Peyer's patch (tissue), 4 donors: ENCODE results near the gene ZNF785. TPM values are rescaled to one million over a fixed set of nuclear protein-coding genes. Genes with fewer than 3 reads are reported as not detected.

ENCODE experiments used
- DNase-seq, 3 donors: peaks; one replicate each; pipeline ENCODE4 v3.0.0-alpha.2; 2017 to 2019
- H3K27ac ChIP-seq, 4 donors: fragments of 200-600 bp; sonication (generic); one replicate each; pipeline ENCODE4 v1.5.1; 2016 to 2019
- H3K27me3 ChIP-seq, 2 donors: fragments of 200-600 bp; sonication (generic); one replicate each; pipeline ENCODE4 v1.5.1; 2019
- H3K36me3 ChIP-seq, 3 donors: fragments of 200-600 bp; sonication (generic); one replicate each; pipeline ENCODE4 v1.5.1; 2016 to 2019
- H3K4me1 ChIP-seq, 4 donors: fragments of 200-600 bp; sonication (generic); one replicate each; pipeline ENCODE4 v1.5.1; 2016 to 2019
- H3K4me3 ChIP-seq, 4 donors: fragments of 200-600 bp; sonication (generic); 1 replicate in 3 of 4; 2 replicates in 1 of 4; pipeline ENCODE4 v1.5.1; 2016 to 2019; ENCODE audit warnings: mild to moderate bottlenecking in 1 of 4
- H3K9me3 ChIP-seq, 4 donors: fragments of 200-600 bp; sonication (generic); one replicate each; pipeline ENCODE4 v1.5.1; 2016 to 2019; ENCODE audit warnings: mild to moderate bottlenecking in 1 of 4
- POLR2A ChIP-seq, 2 donors: fragments of 450-650 bp; IDR thresholded peaks; one replicate each; pipeline ENCODE4 v1.5.1; 2017; ENCODE audit warnings: antibody characterized with exemption in 2 of 2, mild to moderate bottlenecking in 2 of 2, moderate library complexity in 2 of 2
- total RNA-seq, 4 donors: library from RNA; depleted of rRNA; stranded (reverse); fragments of >200 nt; gene quantifications; one replicate each; pipeline ENCODE4 v1.1.0, GENCODE V29; 2016
- TF ChIP-seq, protein P1 (sequence below), 6 experiments: fragments of 450-650 bp in 4 of 6; fragments of 200-600 bp in 2 of 6; sonication (generic) in 1 of 6; IDR thresholded peaks; one replicate each; pipeline ENCODE4 v1.5.1; 2017 to 2019; ENCODE audit warnings: antibody characterized with exemption in 6 of 6, mild to moderate bottlenecking in 3 of 6, moderate library complexity in 1 of 6

The ZNF785 gene
- total RNA-seq, 4 donors from 2014 or later = 13.7 to 55.0 (median 29.3) TPM

DNA sequence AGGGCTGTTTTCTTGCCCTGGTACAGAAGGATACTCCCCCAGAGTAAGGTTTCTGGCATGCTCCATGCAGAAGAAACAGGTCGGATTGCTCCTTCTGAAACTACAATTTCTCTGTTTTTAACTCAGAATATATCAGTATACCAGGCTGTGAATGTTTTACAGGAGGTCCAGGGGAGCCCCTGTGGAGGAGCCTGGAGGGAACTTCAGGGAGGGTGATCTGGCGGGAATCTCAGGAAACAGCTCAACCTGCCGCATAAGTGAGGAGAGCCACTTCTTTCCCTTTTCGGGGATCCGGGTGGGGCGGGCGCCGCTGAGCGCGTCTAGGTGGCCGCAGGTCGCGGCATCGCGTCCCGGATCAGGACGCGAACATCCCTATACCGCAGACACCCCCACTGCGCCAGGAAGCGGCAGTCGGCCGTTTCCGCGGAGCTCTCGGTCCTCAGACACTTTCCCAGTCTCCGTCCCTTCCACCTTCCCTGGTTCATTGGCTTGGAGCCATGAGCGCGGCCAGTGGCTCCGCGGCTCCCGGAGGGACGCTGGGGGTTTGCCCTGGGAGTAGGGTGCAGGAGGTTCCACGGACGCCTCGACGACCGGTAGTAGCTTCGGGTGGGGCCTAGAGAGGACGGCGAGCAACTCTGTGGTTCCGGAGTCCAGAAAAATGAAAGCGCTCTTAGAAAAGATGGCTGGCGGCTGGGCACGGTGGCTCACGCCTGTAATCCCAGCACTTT, 24.2 kb downstream of the ZNF785 start:
- Histone ChIP-seq H3K36me3 (peaks cover 0 to 1% (median 0%) of the 10 kb centered on the region in 3 donors), H3K4me3 (peak overlapping the region; percentile 37 to 60 (median 48)), H3K27me3 (no peaks in the 10 kb centered on the region), H3K9me3 (no peaks in the 10 kb centered on the region), H3K27ac (peak overlapping the region; percentile 68 to 86 (median 76)), H3K4me1 (peaks cover 0 to 37% (median 4%) of the 10 kb centered on the region in 4 donors)
- DNase-seq = peak; percentile 30 to 74 (median 68)
- TF ChIP-seq POLR2A (IDR thresholded peaks at IDR 0.05) = no peak
- TF ChIP-seq, protein P1, sequence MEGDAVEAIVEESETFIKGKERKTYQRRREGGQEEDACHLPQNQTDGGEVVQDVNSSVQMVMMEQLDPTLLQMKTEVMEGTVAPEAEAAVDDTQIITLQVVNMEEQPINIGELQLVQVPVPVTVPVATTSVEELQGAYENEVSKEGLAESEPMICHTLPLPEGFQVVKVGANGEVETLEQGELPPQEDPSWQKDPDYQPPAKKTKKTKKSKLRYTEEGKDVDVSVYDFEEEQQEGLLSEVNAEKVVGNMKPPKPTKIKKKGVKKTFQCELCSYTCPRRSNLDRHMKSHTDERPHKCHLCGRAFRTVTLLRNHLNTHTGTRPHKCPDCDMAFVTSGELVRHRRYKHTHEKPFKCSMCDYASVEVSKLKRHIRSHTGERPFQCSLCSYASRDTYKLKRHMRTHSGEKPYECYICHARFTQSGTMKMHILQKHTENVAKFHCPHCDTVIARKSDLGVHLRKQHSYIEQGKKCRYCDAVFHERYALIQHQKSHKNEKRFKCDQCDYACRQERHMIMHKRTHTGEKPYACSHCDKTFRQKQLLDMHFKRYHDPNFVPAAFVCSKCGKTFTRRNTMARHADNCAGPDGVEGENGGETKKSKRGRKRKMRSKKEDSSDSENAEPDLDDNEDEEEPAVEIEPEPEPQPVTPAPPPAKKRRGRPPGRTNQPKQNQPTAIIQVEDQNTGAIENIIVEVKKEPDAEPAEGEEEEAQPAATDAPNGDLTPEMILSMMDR (IDR thresholded peaks at IDR 0.05) = no peak

DNA sequence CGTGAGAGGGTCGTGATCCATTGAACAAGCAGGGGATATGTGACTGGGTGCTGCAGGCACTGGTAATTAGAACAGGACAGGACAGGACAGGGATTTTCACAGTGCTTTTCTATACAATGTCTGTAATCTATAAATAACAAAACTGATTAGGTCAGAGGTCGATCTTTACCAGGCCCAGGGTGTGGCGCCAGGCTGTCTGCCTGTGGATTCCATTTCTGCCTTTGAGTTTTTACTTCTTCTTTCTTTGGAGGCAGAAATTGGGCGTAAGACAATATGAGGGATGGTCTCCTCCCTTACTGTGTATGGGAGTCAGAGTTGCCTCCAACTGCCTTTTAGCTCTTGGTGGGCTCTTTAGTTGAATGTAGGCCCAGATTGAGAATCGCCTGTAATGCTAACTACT, 25.8 kb downstream of the ZNF785 start:
- Histone ChIP-seq H3K4me3 (no peak overlapping the region), H3K9me3 (no peaks in the 10 kb centered on the region), H3K36me3 (peaks cover 0 to 17% (median 0%) of the 10 kb centered on the region in 3 donors), H3K4me1 (peaks cover 0 to 41% (median 4%) of the 10 kb centered on the region in 4 donors), H3K27me3 (no peaks in the 10 kb centered on the region), H3K27ac (peak overlapping the region in 3 of 4 donors; percentile 47 to 99 (median 52))
- TF ChIP-seq POLR2A (IDR thresholded peaks at IDR 0.05) = no peak
- TF ChIP-seq, protein P1 (IDR thresholded peaks at IDR 0.05) = no peak
- DNase-seq = peak in 1 of 3 donors; percentile 57

DNA sequence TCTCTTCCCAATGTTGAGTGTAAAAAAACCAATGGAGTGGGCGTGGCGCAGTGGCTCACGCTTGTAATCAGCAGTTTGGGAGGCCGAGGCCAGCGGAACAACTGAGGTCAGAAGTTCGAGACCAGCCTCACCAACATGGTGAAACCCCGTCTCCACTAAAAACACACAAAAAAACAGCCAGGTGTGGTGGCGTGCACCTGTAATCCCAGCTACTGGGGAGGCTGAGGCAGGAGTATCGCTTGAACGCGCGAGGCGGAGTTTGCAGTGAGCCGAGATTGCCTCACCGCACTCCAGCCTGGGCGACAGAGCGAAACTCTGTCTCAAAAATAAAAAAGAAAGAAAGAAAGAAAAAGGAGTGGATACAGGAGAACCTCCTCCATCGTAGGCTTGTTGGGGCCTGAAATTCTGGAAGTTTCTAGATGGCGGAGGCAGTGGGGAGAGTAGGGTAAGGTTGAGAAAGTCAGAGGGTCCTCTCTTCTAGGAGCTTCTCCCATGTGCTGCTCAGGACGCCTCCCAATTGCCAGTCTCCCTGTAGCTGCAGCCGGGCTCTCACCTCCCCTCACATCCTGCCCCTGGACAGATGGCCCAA, 26.6 kb downstream of the ZNF785 start:
- DNase-seq = no peak
- no peaks in the 10 kb centered on the region for H3K9me3 ChIP-seq
- peaks cover 0 to 25% (median 0%) of the 10 kb centered on the region in 3 donors for H3K36me3 ChIP-seq
- TF ChIP-seq, protein P1 (IDR thresholded peaks at IDR 0.05) = no peak
- no peak for TF ChIP-seq POLR2A (IDR thresholded peaks at IDR 0.05)
- no peaks in the 10 kb centered on the region for H3K27me3 ChIP-seq
- H3K27ac ChIP-seq = peak overlapping the region; percentile 93 to 99 (median 94)
- H3K4me3 ChIP-seq = peak overlapping the region; percentile 39 to 96 (median 80)
- peaks cover 0 to 41% (median 4%) of the 10 kb centered on the region in 4 donors for H3K4me1 ChIP-seq

DNA sequence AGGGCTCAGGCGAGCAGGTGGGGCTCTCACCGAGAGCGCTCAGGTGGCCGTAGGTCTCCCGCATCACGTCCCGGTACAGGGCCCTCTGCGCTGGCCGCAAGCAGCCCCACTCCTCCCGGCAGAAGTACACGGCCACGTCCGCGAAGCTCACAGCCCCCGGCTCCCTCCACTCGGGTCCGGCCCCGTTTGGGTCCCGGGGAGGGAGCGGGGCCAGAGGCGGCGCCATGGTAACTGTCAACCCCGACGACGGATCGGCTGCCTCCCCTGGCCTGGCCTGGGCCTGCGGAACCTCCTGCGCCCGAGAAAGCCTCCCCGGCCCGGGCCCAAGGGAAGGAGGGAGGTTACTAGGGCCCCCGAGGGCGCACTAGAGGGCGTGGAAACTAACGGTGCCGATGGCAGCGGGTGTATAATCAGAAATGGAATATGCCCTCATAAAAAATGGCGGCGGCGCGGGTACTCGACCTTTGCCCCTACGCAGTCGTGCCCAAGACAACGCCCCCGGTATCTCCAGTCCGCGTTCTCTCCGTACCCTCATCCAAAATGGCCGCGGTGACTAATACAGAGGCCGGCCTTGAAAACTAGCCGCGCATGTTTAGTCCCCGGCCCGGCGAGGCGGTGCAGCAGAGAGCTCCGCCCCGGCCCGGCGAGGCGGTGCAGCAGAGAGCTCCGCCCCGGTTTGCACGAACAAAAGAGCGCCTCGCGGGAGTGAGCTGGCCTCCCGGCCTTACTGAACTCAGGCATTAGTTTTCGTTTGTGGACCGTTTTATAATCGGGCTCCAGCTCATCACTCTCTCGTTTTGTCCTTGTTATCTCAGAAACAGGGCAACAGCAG, 27.3 kb downstream of the ZNF785 start, which contains the start of gene ZNF764:
ZNF764 (minus strand) TSS at position 418 of the 832 bp plus-strand sequence; CDS start at position 226, 192 bp downstream.
- Histone ChIP-seq H3K27ac (peak within 1 kb of the TSS; percentile 93 to 99 (median 94)), H3K27me3 (no peaks in the 10 kb centered on the region), H3K4me3 (peak within 1 kb of the TSS; percentile 79 to 96 (median 84)), H3K4me1 (peaks cover 0 to 41% (median 4%) of the 10 kb centered on the region in 4 donors), H3K9me3 (no peaks in the 10 kb centered on the region), H3K36me3 (peaks cover 0 to 27% (median 0%) of the 10 kb centered on the region in 3 donors)
- DNase-seq = peak; percentile 97 to 99 (median 98)
- TF ChIP-seq POLR2A (IDR thresholded peaks at IDR 0.05) = peak; percentile 37 to 49
- TF ChIP-seq, protein P1 (IDR thresholded peaks at IDR 0.05) = peak in 3 of 6 experiments; percentile 2 to 17 (median 2)

DNA sequence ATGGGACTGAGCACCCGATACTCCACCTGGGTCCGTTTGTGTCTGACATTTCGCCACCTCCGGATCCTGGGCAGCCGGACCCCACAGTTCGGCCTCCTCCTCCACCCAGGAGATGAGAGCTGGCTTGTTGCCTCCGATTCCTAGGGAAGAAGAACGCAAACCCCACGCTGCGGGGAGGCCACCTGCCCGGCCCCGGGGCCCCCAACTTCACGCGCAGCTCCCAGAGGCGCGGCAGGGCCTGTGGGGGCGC, 27.9 kb downstream of the ZNF785 start:
- Histone ChIP-seq H3K27ac (peak overlapping the region; percentile 93 to 99 (median 94)), H3K9me3 (no peaks in the 10 kb centered on the region), H3K27me3 (no peaks in the 10 kb centered on the region), H3K36me3 (peaks cover 0 to 27% (median 0%) of the 10 kb centered on the region in 3 donors), H3K4me3 (peak overlapping the region; percentile 79 to 96 (median 84)), H3K4me1 (peaks cover 0 to 41% (median 4%) of the 10 kb centered on the region in 4 donors)
- TF ChIP-seq POLR2A (IDR thresholded peaks at IDR 0.05) = no peak
- no peak for DNase-seq
